WERI-Rb-1 (cell line): ENCODE results near the gene SORCS2.

ENCODE experiments used
- DNase-seq: peaks from one replicate; pipeline ENCODE4 v3.0.0-alpha.2; 2020
- H3K27ac ChIP-seq: fragments of 250-450 bp; sonication (Bioruptor Pico); 2 replicates; pipeline ENCODE4 v1.5.1; 2020; ENCODE audit warnings: mild to moderate bottlenecking, moderate library complexity
- H3K27me3 ChIP-seq: fragments of 250-450 bp; sonication (Bioruptor Pico); 2 replicates; pipeline ENCODE4 v1.5.1; 2021; ENCODE audit warnings: mild to moderate bottlenecking, low read depth, moderate library complexity; ENCODE audit not compliant: insufficient read depth, severe bottlenecking
- H3K36me3 ChIP-seq: fragments of 250-450 bp; sonication (Bioruptor Pico); 2 replicates; pipeline ENCODE4 v1.5.1; 2020; ENCODE audit warnings: mild to moderate bottlenecking, moderate library complexity
- H3K4me3 ChIP-seq: 2 replicates; pipeline ENCODE4 v1.5.1; 2011; ENCODE audit warnings: low read depth, mild to moderate bottlenecking, control low read depth, low read length
- H3K9me3 ChIP-seq: fragments of 250-450 bp; sonication (Bioruptor Pico); 2 replicates; pipeline ENCODE4 v1.5.1; 2021; ENCODE audit warnings: mild to moderate bottlenecking, moderate library complexity; ENCODE audit not compliant: severe bottlenecking
- CTCF ChIP-seq: IDR thresholded peaks from 2 replicates; pipeline ENCODE4 v1.5.1; 2011; ENCODE audit warnings: low read depth, mild to moderate bottlenecking, control low read depth, inconsistent platforms, low read length

The SORCS2 gene

GRCh38 chr4:7636240-7636508 is 443.8 kb downstream of the SORCS2 start:
- no peak for DNase-seq
- no peak for TF ChIP-seq CTCF
- Histone ChIP-seq H3K27ac (no peak overlapping the region), H3K4me3 (no peak overlapping the region), H3K9me3 (no peaks in the 10 kb centered on the region), H3K27me3 (no peaks in the 10 kb centered on the region), H3K36me3 (peaks cover 24% of the 10 kb centered on the region)

GRCh38 chr4:7637139-7637538 is 444.8 kb downstream of the SORCS2 start:
- no peak overlapping the region for H3K4me3 ChIP-seq
- no peaks in the 10 kb centered on the region for H3K27me3 ChIP-seq
- DNase-seq: no peak
- peaks cover 27% of the 10 kb centered on the region for H3K36me3 ChIP-seq
- H3K27ac ChIP-seq: no peak overlapping the region
- H3K9me3 ChIP-seq: no peaks in the 10 kb centered on the region
- no peak for TF ChIP-seq CTCF

- H3K27ac ChIP-seq: no peak overlapping the region
- no peak for DNase-seq
- TF ChIP-seq CTCF: no peak
- H3K4me3 ChIP-seq: no peak overlapping the region
- H3K9me3 ChIP-seq: no peaks in the 10 kb centered on the region
- H3K27me3 ChIP-seq: no peaks in the 10 kb centered on the region
- H3K36me3 ChIP-seq: peaks cover 27% of the 10 kb centered on the region
These were observed 445.6 kb downstream of the SORCS2 start for GRCh38 chr4:7637971-7638370.

- DNase-seq: no peak
- Histone ChIP-seq H3K4me3 (no peak overlapping the region), H3K27me3 (no peaks in the 10 kb centered on the region), H3K27ac (no peak overlapping the region), H3K36me3 (peaks cover 32% of the 10 kb centered on the region), H3K9me3 (no peaks in the 10 kb centered on the region)
- no peak for TF ChIP-seq CTCF
These were observed 446.2 kb downstream of the SORCS2 start for GRCh38 chr4:7638489-7638888.

GRCh38 chr4:7638984-7639789 is 446.8 kb downstream of the SORCS2 start:
- Histone ChIP-seq H3K27ac (no peak overlapping the region), H3K27me3 (no peaks in the 10 kb centered on the region), H3K36me3 (peaks cover 32% of the 10 kb centered on the region), H3K9me3 (no peaks in the 10 kb centered on the region), H3K4me3 (no peak overlapping the region)
- TF ChIP-seq CTCF: no peak
- no peak for DNase-seq

- DNase-seq: no peak
- H3K4me3 ChIP-seq: no peak overlapping the region
- H3K27me3 ChIP-seq: no peaks in the 10 kb centered on the region
- no peak for TF ChIP-seq CTCF
- no peak overlapping the region for H3K27ac ChIP-seq
- H3K9me3 ChIP-seq: no peaks in the 10 kb centered on the region
- peaks cover 35% of the 10 kb centered on the region for H3K36me3 ChIP-seq
These were observed 447.8 kb downstream of the SORCS2 start for GRCh38 chr4:7640136-7640535.
